GM12878 (cell line): ENCODE data around the gene VSTM2B.

ENCODE experiments used
- PAX8 ChIP-seq: fragments of 450-650 bp; IDR thresholded peaks from 2 replicates; pipeline ENCODE4 v1.6.1; 2017; ENCODE audit warnings: mild to moderate bottlenecking, moderate library complexity
- RFX5 ChIP-seq: IDR thresholded peaks from 2 replicates; pipeline ENCODE4 v1.6.1; 2011; ENCODE audit warnings: low read depth, low read length, improper control_type of control experiment
- TF ChIP-seq, protein P1 (sequence below), 3 experiments: IDR thresholded peaks in 2 of 3; conservative IDR thresholded peaks in 1 of 3; 2 replicates each; pipeline ENCODE4 v1.5.1; 2011; ENCODE audit warnings: low read depth in 3 of 3, low read length in 3 of 3, mild to moderate bottlenecking in 3 of 3, control low read depth in 2 of 3, moderate library complexity in 2 of 3, inconsistent platforms in 1 of 3, mixed read lengths in 1 of 3; ENCODE audit not compliant: control insufficient read depth in 2 of 3, insufficient read depth in 1 of 3; ENCODE audit errors: extremely low read depth in 1 of 3

DNA sequence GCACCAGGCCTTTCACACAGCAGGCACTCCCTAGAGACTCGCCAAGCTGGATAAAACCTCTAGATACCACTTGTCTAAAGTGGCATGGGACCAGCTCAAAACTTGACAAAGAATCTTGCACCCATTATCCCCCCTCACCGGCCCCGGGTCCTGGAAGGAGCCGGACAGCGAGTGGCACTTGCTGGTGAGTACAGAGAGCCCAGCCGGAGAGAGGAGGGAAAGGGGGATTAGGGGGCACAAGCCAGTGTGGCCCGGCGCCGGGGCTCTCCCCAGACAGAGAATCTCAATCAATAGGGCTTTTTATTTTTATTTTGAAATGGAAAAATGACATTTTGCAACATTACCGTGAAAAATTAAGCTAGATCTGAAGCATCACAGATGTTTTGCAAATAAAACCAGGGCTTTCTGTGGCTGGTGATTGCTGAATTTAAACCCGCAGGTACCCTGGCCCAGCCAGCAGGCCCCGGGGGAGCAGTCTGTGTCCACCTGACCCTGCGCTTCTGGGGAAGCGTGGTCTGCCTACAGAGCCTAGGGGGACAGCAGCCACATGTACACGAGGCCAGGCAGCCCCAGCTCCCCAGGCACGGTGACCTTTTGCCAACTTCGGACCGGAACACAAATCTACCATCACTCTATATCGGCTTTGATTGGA, 10.0 kb upstream of the VSTM2B start:
- TF ChIP-seq, protein P1, sequence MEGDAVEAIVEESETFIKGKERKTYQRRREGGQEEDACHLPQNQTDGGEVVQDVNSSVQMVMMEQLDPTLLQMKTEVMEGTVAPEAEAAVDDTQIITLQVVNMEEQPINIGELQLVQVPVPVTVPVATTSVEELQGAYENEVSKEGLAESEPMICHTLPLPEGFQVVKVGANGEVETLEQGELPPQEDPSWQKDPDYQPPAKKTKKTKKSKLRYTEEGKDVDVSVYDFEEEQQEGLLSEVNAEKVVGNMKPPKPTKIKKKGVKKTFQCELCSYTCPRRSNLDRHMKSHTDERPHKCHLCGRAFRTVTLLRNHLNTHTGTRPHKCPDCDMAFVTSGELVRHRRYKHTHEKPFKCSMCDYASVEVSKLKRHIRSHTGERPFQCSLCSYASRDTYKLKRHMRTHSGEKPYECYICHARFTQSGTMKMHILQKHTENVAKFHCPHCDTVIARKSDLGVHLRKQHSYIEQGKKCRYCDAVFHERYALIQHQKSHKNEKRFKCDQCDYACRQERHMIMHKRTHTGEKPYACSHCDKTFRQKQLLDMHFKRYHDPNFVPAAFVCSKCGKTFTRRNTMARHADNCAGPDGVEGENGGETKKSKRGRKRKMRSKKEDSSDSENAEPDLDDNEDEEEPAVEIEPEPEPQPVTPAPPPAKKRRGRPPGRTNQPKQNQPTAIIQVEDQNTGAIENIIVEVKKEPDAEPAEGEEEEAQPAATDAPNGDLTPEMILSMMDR (IDR thresholded peaks at IDR 0.05 in 2 of 3, conservative IDR thresholded peaks at IDR 0.05 in 1 of 3; ENCODE audit: control insufficient read depth in 2 of 3, extremely low read depth in 1 of 3, insufficient read depth in 1 of 3, low read depth in 3 of 3, low read length in 3 of 3) = no peak
- no peak for TF ChIP-seq PAX8
- no peak for TF ChIP-seq RFX5
